ENCODE data around the gene ADSS2. TPM values are rescaled to one million over a fixed set of nuclear protein-coding genes. Genes with fewer than 3 reads are reported as not detected.

ADSS2 gene
- total RNA-seq, 4 donors from 2014 or later = 8.0 to 18.4 (median 9.9) TPM

- in situ Hi-C loops (cut with MboI; ENCODE audit: low sequenced_read_pairs in 4 of 4) (loop anchor here in 2 of 4 donors (25.0 kb wide), 2 partner anchors 189 to 539 kb away; partner anchors contain the start of gene DESI2 (in 1 of the 2)), intact Hi-C loops (cut with DNase I; ENCODE audit: low total_unique reads) (no loop called here)
- no peak for TF ChIP-seq POLR2A (IDR thresholded peaks at IDR 0.05)
- TF ChIP-seq, protein P1, sequence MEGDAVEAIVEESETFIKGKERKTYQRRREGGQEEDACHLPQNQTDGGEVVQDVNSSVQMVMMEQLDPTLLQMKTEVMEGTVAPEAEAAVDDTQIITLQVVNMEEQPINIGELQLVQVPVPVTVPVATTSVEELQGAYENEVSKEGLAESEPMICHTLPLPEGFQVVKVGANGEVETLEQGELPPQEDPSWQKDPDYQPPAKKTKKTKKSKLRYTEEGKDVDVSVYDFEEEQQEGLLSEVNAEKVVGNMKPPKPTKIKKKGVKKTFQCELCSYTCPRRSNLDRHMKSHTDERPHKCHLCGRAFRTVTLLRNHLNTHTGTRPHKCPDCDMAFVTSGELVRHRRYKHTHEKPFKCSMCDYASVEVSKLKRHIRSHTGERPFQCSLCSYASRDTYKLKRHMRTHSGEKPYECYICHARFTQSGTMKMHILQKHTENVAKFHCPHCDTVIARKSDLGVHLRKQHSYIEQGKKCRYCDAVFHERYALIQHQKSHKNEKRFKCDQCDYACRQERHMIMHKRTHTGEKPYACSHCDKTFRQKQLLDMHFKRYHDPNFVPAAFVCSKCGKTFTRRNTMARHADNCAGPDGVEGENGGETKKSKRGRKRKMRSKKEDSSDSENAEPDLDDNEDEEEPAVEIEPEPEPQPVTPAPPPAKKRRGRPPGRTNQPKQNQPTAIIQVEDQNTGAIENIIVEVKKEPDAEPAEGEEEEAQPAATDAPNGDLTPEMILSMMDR (IDR thresholded peaks at IDR 0.05 in 4 of 5, conservative IDR thresholded peaks at IDR 0.05 in 1 of 5) = no peak
- Histone ChIP-seq H3K9me3 (no peaks in the 10 kb centered on the region), H3K27ac (no peak overlapping the region), H3K4me3 (no peak overlapping the region), H3K27me3 (no peaks in the 10 kb centered on the region), H3K4me1 (no peaks in the 10 kb centered on the region), H3K36me3 (no peaks in the 10 kb centered on the region)
- DNase-seq (no peak), ATAC-seq (no peak)
Measured at GRCh38 chr1:244473059-244473605, 21.4 kb upstream of the ADSS2 start.

DNA sequence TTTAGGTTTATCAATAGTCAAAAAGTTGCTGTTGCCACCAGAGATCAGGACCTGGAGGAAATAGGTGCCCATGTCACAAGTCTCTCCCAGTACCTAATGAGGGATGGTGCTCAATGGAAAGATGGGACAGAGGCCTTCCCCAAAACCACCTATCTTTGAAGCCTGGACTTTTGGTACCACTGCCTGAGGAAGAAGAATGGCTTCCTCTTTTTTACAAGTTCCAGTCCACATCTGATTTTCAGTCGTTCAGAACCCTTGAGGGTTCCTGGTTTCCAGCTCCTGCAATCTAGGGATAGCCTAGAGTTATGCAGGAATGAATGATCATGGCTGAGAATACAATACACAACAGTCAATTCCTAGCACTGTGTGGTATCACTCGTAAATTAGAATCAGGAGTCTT, 15.0 kb upstream of the ADSS2 start:
- H3K9me3 ChIP-seq = no peaks in the 10 kb centered on the region
- intact Hi-C loops (cut with DNase I; ENCODE audit: low total_unique reads) (no loop called here), in situ Hi-C loops (cut with MboI; ENCODE audit: low sequenced_read_pairs in 4 of 4) (loop anchor here in 2 of 4 donors (25.0 kb wide), 2 partner anchors 196 to 546 kb away; partner anchors contain the start of gene DESI2 (in 1 of the 2))
- no peak overlapping the region for H3K4me3 ChIP-seq
- DNase-seq (no peak), ATAC-seq (no peak)
- H3K27me3 ChIP-seq = no peaks in the 10 kb centered on the region
- H3K36me3 ChIP-seq = no peaks in the 10 kb centered on the region
- H3K27ac ChIP-seq = no peak overlapping the region
- H3K4me1 ChIP-seq = no peaks in the 10 kb centered on the region
- TF ChIP-seq, protein P1 (IDR thresholded peaks at IDR 0.05 in 4 of 5, conservative IDR thresholded peaks at IDR 0.05 in 1 of 5) = no peak
- TF ChIP-seq POLR2A (IDR thresholded peaks at IDR 0.05) = no peak

GRCh38 chr1:244461245-244462071, 9.7 kb upstream of the ADSS2 start, which contains the start of gene CATSPERE:
TSS of gene CATSPERE (plus strand) at chr1:244461273. CDS start at chr1:244461430, 157 bp downstream.
- Histone ChIP-seq H3K27ac (peak within 1 kb of the TSS; percentile 77 to 87 (median 82)), H3K9me3 (no peaks in the 10 kb centered on the region), H3K4me1 (peaks cover 4 to 6% of the 10 kb centered on the region in 2 donors), H3K4me3 (peak within 1 kb of the TSS; percentile 66 to 73 (median 69)), H3K27me3 (no peaks in the 10 kb centered on the region), H3K36me3 (no peaks in the 10 kb centered on the region)
- in situ Hi-C loops (cut with MboI; ENCODE audit: low sequenced_read_pairs in 4 of 4) = loop anchor here in 2 of 4 donors (25.0 kb wide), 2 partner anchors 201 to 551 kb away; partner anchors contain the start of gene DESI2 (in 1 of the 2)
- ATAC-seq (peak; percentile 94 to 96), DNase-seq (peak; percentile 74 to 86)
- intact Hi-C loops (cut with DNase I; ENCODE audit: low total_unique reads) = no loop called here
- TF ChIP-seq, protein P1 (IDR thresholded peaks at IDR 0.05 in 4 of 5, conservative IDR thresholded peaks at IDR 0.05 in 1 of 5) = no peak
- TF ChIP-seq POLR2A (IDR thresholded peaks at IDR 0.05) = peak in 1 of 2 donors; percentile 59

GRCh38 chr1:244460197-244460596, 8.5 kb upstream of the ADSS2 start:
- H3K27me3 ChIP-seq = no peaks in the 10 kb centered on the region
- TF ChIP-seq POLR2A (IDR thresholded peaks at IDR 0.05) = no peak
- TF ChIP-seq, protein P1 (IDR thresholded peaks at IDR 0.05 in 4 of 5, conservative IDR thresholded peaks at IDR 0.05 in 1 of 5) = no peak
- in situ Hi-C loops (cut with MboI; ENCODE audit: low sequenced_read_pairs in 4 of 4) (loop anchor here in 2 of 4 donors (25.0 kb wide), 2 partner anchors 202 to 552 kb away; partner anchors contain the start of gene DESI2 (in 1 of the 2)), intact Hi-C loops (cut with DNase I; ENCODE audit: low total_unique reads) (no loop called here)
- no peaks in the 10 kb centered on the region for H3K9me3 ChIP-seq
- H3K27ac ChIP-seq = peak overlapping the region in 2 of 4 donors; percentile 83 to 87
- DNase-seq = peak in 1 of 2 donors; percentile 29
- no peaks in the 10 kb centered on the region for H3K36me3 ChIP-seq
- no peak for ATAC-seq
- peak overlapping the region in 3 of 4 donors; percentile 66 to 73 (median 68) for H3K4me3 ChIP-seq
- peaks cover 4 to 6% of the 10 kb centered on the region in 2 donors for H3K4me1 ChIP-seq
